ENCODE results near the gene HOXD8. TPM values are rescaled to one million over a fixed set of nuclear protein-coding genes. Genes with fewer than 3 reads are reported as not detected.

The HOXD8 gene
- total and polyA plus RNA-seq, 2 of the 8 experiments (the other 6 are each of a cell fraction or from before 2014, with no cell fraction given), result not detected

- H3K56ac ChIP-seq (replicated peaks; ENCODE audit: insufficient read length, low read depth, low read length), result no peak overlapping the region
- H2BK5ac ChIP-seq (ENCODE audit: low read depth, low read length), result no peak overlapping the region
- H3K27me3 ChIP-seq (replicated peaks in 1 of 4; ENCODE audit: control insufficient read depth in 3 of 4, extremely low read depth in 1 of 4, insufficient read depth in 3 of 4, low read length in 3 of 4), result peaks cover 96 to 100% (median 100%) of the 10 kb centered on the region in 4 experiments
- CTCF ChIA-PET (ENCODE audit: partially characterized antibody), result interaction anchor here (0.6 to 4.7 kb wide), 20 partner anchors 9 to 1027 kb away, joined by 3 to 42 read pairs (median 5); partner anchors contain the start of gene HOXD8
- no peak overlapping the region for H3K4ac ChIP-seq (replicated peaks; ENCODE audit: insufficient read length, low read depth, low read length)
- H4K5ac ChIP-seq (ENCODE audit: insufficient read length, low read depth, low read length), result no peak overlapping the region
- no peak overlapping the region for H3K27ac ChIP-seq (ENCODE audit: low read depth, low read length)
- peak overlapping the region; percentile 0 to 56; a peak in 2 of 4 replicates for H3K4me2 ChIP-seq (ENCODE audit: insufficient read depth in 1 of 2, low read depth in 2 of 2, low read length in 2 of 2)
- peaks cover 0 to 10% (median 5%) of the 10 kb centered on the region in 4 experiments; a peak in 3 of 7 replicates for H3K4me1 ChIP-seq (replicated peaks in 1 of 4; ENCODE audit: control insufficient read depth in 3 of 4, insufficient read depth in 4 of 4, low read length in 3 of 4)
- DNase-seq (ENCODE audit: low read depth in 1 of 2, low spot score in 2 of 2) (peak in 1 of 2 experiments; percentile 66), FAIRE-seq (no peak)
- no peak overlapping the region for H3K18ac ChIP-seq (ENCODE audit: extremely low read depth, low read length)
- no peak overlapping the region for H4K91ac ChIP-seq (replicated peaks; ENCODE audit: insufficient read length, low read length)
- no peak overlapping the region for H3K14ac ChIP-seq (ENCODE audit: insufficient read length)
- H3K79me1 ChIP-seq (ENCODE audit: low read depth, low read length), result no peaks in the 10 kb centered on the region
- H2AK5ac ChIP-seq (ENCODE audit: low read depth, low read length), result no peak overlapping the region
- 0 out of 8 replicates have a peak overlapping the region, but pooled peaks of 1 of the 4 experiments have one; percentile 49 for H3K4me3 ChIP-seq (ENCODE audit: extremely low read depth in 1 of 4, insufficient read depth in 2 of 4, low read depth in 3 of 4, low read length in 4 of 4)
- H4K20me1 ChIP-seq (replicated peaks in 1 of 2; ENCODE audit: control insufficient read depth in 1 of 2, insufficient read depth in 2 of 2, low read length in 2 of 2), result peaks cover 21 to 39% of the 10 kb centered on the region in 2 experiments
- H2BK15ac ChIP-seq (ENCODE audit: low read length), result no peak overlapping the region
- no peak overlapping the region; a peak in 1 of 7 replicates for H3K9ac ChIP-seq (replicated peaks in 1 of 4; ENCODE audit: extremely low read depth in 1 of 4, low read depth in 3 of 4, low read length in 3 of 4)
- peaks cover 2% of the 10 kb centered on the region; the same call in 1 of the 2 replicates for H3K23me2 ChIP-seq (ENCODE audit: low read depth, low read length)
- no peak overlapping the region for H3K23ac ChIP-seq (ENCODE audit: insufficient read length)
- H3K9me3 ChIP-seq (ENCODE audit: insufficient read depth in 2 of 2, low read depth in 1 of 2, low read length in 1 of 2), result peaks cover 0 to 12% of the 10 kb centered on the region in 2 experiments; a peak in 2 of 4 replicates
- POLR2A ChIA-PET (ENCODE audit: partially characterized antibody), result interaction anchor here (0.6 kb wide), 1 partner anchor 909 kb away, joined by 3 read pairs; no protein-coding TSS in a partner anchor
- H4K8ac ChIP-seq (ENCODE audit: extremely low read depth, insufficient read depth, low read length), result peak overlapping the region; percentile 42
- H2AFZ ChIP-seq (ENCODE audit: low read length), result no peak overlapping the region
- peaks cover 0 to 31% (median 0%) of the 10 kb centered on the region in 4 experiments; a peak in 1 of 8 replicates for H3K36me3 ChIP-seq (ENCODE audit: control insufficient read depth in 2 of 4, insufficient read depth in 4 of 4, low read length in 3 of 4)
- H2BK12ac ChIP-seq (ENCODE audit: low read depth, low read length), result no peak overlapping the region
- no peaks in the 10 kb centered on the region for H3K79me2 ChIP-seq (ENCODE audit: control insufficient read depth in 1 of 2, insufficient read depth in 2 of 2, low read length in 2 of 2)
- H2BK120ac ChIP-seq (replicated peaks; ENCODE audit: low read depth, low read length), result no peak overlapping the region
- no peak overlapping the region for H2BK20ac ChIP-seq (ENCODE audit: low read length)
- 6% methylated on average over 49 of the region's 53 CpGs; no CpG with 5 or more reads in 1 of the 2 experiments for WGBS, 2 experiments (ENCODE audit: extremely low coverage in 1 of 2, insufficient coverage in 1 of 2, insufficient read length in 1 of 2, insufficient replicate concordance in 2 of 2, low coverage in 1 of 2, low lambda C conversion rate in 2 of 2, missing lambda C conversion rate in 1 of 2)
- no peak for TF ChIP-seq RXRA (IDR thresholded peaks at IDR 0.05; ENCODE audit: insufficient read depth, low read depth, low read length)
- no peak for TF ChIP-seq SP2 (IDR thresholded peaks at IDR 0.05; ENCODE audit: low read length)
- peak; percentile 73; the same call in 1 of the 2 replicates for TF ChIP-seq CBX8 (IDR thresholded peaks at IDR 0.05; ENCODE audit: borderline replicate concordance, low read depth, low read length)
- TF ChIP-seq CTCF (IDR thresholded peaks at IDR 0.05; ENCODE audit: control extremely low read depth in 1 of 3, insufficient read depth in 1 of 3, low read depth in 1 of 3, low read length in 3 of 3), result no peak
- no peak for TF ChIP-seq POLR2AphosphoS5 (IDR thresholded peaks at IDR 0.05; ENCODE audit: low read depth, low read length)
- TF ChIP-seq TAF7 (optimal IDR thresholded peaks at IDR 0.05; ENCODE audit: borderline replicate concordance, low read depth, low read length), result no peak
- TF ChIP-seq CREB1 (IDR thresholded peaks at IDR 0.05), result no peak
- TF ChIP-seq POU5F1 (IDR thresholded peaks at IDR 0.05; ENCODE audit: low read depth, low read length), result no peak
- TF ChIP-seq SP4 (IDR thresholded peaks at IDR 0.05; ENCODE audit: low read length), result no peak
These were observed 8.1 kb upstream of the HOXD8 start for GRCh38 chr2:176121190-176122051.
